Measurements from ENCODE around the gene FCHSD2. TPM values are rescaled to one million over a fixed set of nuclear protein-coding genes. Genes with fewer than 3 reads are reported as not detected.

The FCHSD2 gene
- total and polyA plus RNA-seq, 9 of the 15 experiments (the other 6 are each of a cell fraction or from before 2014, with no cell fraction given) = 1.8 to 14.7 (median 6.4) TPM

- 0 out of 2 replicates have a peak, but pooled peaks have one; percentile 42 for TF ChIP-seq SMARCC2 (IDR thresholded peaks at IDR 0.05; ENCODE audit: low read depth)
- no peak; the same call in 1 of the 2 replicates for TF ChIP-seq ZNF232 (CRISPR knock-in tag; IDR thresholded peaks at IDR 0.05)
- TF ChIP-seq PML (IDR thresholded peaks at IDR 0.05; ENCODE audit: low read length) = no peak
- peak; percentile 46 for TF ChIP-seq KDM5B (IDR thresholded peaks at IDR 0.05; ENCODE audit: insufficient replicate concordance, low read depth, low read length)
- no peak for TF ChIP-seq POU5F1 (IDR thresholded peaks at IDR 0.05; ENCODE audit: borderline replicate concordance, low read depth, low read length, partially characterized antibody)
- TF ChIP-seq NFIC (IDR thresholded peaks at IDR 0.05) = no peak
- TF ChIP-seq, protein P1, sequence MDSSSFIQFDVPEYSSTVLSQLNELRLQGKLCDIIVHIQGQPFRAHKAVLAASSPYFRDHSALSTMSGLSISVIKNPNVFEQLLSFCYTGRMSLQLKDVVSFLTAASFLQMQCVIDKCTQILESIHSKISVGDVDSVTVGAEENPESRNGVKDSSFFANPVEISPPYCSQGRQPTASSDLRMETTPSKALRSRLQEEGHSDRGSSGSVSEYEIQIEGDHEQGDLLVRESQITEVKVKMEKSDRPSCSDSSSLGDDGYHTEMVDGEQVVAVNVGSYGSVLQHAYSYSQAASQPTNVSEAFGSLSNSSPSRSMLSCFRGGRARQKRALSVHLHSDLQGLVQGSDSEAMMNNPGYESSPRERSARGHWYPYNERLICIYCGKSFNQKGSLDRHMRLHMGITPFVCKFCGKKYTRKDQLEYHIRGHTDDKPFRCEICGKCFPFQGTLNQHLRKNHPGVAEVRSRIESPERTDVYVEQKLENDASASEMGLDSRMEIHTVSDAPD (CRISPR knock-in tag; IDR thresholded peaks at IDR 0.05) = no peak
- TF ChIP-seq ZNF436 (CRISPR knock-in tag; IDR thresholded peaks at IDR 0.05) = no peak
- TF ChIP-seq, protein P2, sequence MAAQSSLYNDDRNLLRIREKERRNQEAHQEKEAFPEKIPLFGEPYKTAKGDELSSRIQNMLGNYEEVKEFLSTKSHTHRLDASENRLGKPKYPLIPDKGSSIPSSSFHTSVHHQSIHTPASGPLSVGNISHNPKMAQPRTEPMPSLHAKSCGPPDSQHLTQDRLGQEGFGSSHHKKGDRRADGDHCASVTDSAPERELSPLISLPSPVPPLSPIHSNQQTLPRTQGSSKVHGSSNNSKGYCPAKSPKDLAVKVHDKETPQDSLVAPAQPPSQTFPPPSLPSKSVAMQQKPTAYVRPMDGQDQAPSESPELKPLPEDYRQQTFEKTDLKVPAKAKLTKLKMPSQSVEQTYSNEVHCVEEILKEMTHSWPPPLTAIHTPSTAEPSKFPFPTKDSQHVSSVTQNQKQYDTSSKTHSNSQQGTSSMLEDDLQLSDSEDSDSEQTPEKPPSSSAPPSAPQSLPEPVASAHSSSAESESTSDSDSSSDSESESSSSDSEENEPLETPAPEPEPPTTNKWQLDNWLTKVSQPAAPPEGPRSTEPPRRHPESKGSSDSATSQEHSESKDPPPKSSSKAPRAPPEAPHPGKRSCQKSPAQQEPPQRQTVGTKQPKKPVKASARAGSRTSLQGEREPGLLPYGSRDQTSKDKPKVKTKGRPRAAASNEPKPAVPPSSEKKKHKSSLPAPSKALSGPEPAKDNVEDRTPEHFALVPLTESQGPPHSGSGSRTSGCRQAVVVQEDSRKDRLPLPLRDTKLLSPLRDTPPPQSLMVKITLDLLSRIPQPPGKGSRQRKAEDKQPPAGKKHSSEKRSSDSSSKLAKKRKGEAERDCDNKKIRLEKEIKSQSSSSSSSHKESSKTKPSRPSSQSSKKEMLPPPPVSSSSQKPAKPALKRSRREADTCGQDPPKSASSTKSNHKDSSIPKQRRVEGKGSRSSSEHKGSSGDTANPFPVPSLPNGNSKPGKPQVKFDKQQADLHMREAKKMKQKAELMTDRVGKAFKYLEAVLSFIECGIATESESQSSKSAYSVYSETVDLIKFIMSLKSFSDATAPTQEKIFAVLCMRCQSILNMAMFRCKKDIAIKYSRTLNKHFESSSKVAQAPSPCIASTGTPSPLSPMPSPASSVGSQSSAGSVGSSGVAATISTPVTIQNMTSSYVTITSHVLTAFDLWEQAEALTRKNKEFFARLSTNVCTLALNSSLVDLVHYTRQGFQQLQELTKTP (IDR thresholded peaks at IDR 0.05; ENCODE audit: low read depth in 1 of 2, partially characterized antibody in 2 of 2) = peak in 1 of 2 experiments; percentile 50
- TF ChIP-seq ASH1L (IDR thresholded peaks at IDR 0.05; ENCODE audit: borderline replicate concordance, low read depth, partially characterized antibody) = no peak
- no peak for TF ChIP-seq ZNF274 (IDR thresholded peaks at IDR 0.05; ENCODE audit: borderline replicate concordance, low read depth, low read length)
- TF ChIP-seq CCNT2 (IDR thresholded peaks at IDR 0.05; ENCODE audit: borderline replicate concordance, extremely low read depth, insufficient read length, low read depth, low read length) = no peak
- no peak for TF ChIP-seq ZNF780A (CRISPR knock-in tag; IDR thresholded peaks at IDR 0.05)
- TF ChIP-seq PCBP1 (IDR thresholded peaks at IDR 0.05; ENCODE audit: low read depth, low read length, poor library complexity, severe bottlenecking) = no peak
- TF ChIP-seq ZNF668 (CRISPR knock-in tag; IDR thresholded peaks at IDR 0.05) = no peak
- TF ChIP-seq ZNF408 (CRISPR knock-in tag; IDR thresholded peaks at IDR 0.05; ENCODE audit: low read depth) = no peak
- TF ChIP-seq, protein P3, sequence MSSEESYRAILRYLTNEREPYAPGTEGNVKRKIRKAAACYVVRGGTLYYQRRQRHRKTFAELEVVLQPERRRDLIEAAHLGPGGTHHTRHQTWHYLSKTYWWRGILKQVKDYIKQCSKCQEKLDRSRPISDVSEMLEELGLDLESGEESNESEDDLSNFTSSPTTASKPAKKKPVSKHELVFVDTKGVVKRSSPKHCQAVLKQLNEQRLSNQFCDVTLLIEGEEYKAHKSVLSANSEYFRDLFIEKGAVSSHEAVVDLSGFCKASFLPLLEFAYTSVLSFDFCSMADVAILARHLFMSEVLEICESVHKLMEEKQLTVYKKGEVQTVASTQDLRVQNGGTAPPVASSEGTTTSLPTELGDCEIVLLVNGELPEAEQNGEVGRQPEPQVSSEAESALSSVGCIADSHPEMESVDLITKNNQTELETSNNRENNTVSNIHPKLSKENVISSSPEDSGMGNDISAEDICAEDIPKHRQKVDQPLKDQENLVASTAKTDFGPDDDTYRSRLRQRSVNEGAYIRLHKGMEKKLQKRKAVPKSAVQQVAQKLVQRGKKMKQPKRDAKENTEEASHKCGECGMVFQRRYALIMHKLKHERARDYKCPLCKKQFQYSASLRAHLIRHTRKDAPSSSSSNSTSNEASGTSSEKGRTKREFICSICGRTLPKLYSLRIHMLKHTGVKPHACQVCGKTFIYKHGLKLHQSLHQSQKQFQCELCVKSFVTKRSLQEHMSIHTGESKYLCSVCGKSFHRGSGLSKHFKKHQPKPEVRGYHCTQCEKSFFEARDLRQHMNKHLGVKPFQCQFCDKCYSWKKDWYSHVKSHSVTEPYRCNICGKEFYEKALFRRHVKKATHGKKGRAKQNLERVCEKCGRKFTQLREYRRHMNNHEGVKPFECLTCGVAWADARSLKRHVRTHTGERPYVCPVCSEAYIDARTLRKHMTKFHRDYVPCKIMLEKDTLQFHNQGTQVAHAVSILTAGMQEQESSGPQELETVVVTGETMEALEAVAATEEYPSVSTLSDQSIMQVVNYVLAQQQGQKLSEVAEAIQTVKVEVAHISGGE (CRISPR knock-in tag; IDR thresholded peaks at IDR 0.05) = no peak
- TF ChIP-seq NCOA6 (IDR thresholded peaks at IDR 0.05) = no peak
Measured at GRCh38 chr11:73143126-73143838, 1.2 kb upstream of the FCHSD2 start (continued).

All from K562 (cell line).